GM19468 (cell line): ENCODE measurements around the gene DLST.
A peak's percentile ranks its signal among the peaks of the same experiment; 100 is the strongest.

Experiments used
- ATAC-seq: cut with Tn5 transposase; IDR thresholded peaks from one replicate; pipeline ENCODE4 v1.9.1; 2021; ENCODE audit warnings: mild to moderate bottlenecking, moderate library complexity, moderate number of reproducible peaks; ENCODE audit not compliant: unreplicated experiment; ENCODE audit errors: extremely low read depth

Gene DLST

GRCh38 chr14:74891870-74892269 is 10.2 kb downstream of the DLST start:
- no peak for ATAC-seq

- ATAC-seq = no peak
Measured at GRCh38 chr14:74892745-74893144, 11.0 kb downstream of the DLST start.

- ATAC-seq = peak; percentile 38
Measured at GRCh38 chr14:74893614-74894091, 11.9 kb downstream of the DLST start.

- ATAC-seq = no peak
Measured at GRCh38 chr14:74896400-74896799, 14.7 kb downstream of the DLST start.

GRCh38 chr14:74897642-74898041 is 15.9 kb downstream of the DLST start:
- no peak for ATAC-seq

- ATAC-seq = no peak
Measured at GRCh38 chr14:74898083-74898482, 16.4 kb downstream of the DLST start.

GRCh38 chr14:74898694-74899093 is 17.0 kb downstream of the DLST start:
- no peak for ATAC-seq

GRCh38 chr14:74902941-74903705 is 21.4 kb downstream of the DLST start:
- ATAC-seq = no peak

GRCh38 chr14:74904635-74905503 is 23.2 kb downstream of the DLST start:
- ATAC-seq = no peak

- no peak for ATAC-seq
Measured at GRCh38 chr14:74905595-74906142, 24.0 kb downstream of the DLST start.

GRCh38 chr14:74906925-74907521 is 25.3 kb downstream of the DLST start:
- ATAC-seq = no peak

- ATAC-seq = no peak
Measured at GRCh38 chr14:74907744-74908143, 26.0 kb downstream of the DLST start.

GRCh38 chr14:74908861-74909341 is 27.2 kb downstream of the DLST start:
- no peak for ATAC-seq

- no peak for ATAC-seq
Measured at GRCh38 chr14:74909501-74909900, 27.8 kb downstream of the DLST start.

GRCh38 chr14:74909911-74910310 is 28.2 kb downstream of the DLST start:
- no peak for ATAC-seq

- no peak for ATAC-seq
Measured at GRCh38 chr14:74910556-74910955, 28.8 kb downstream of the DLST start.

- no peak for ATAC-seq
Measured at GRCh38 chr14:74911221-74911620, 29.5 kb downstream of the DLST start.

- no peak for ATAC-seq
Measured at GRCh38 chr14:74911704-74912103, 30.0 kb downstream of the DLST start.

GRCh38 chr14:74912111-74912510 is 30.4 kb downstream of the DLST start:
- ATAC-seq = no peak

- no peak for ATAC-seq
Measured at GRCh38 chr14:74912801-74913200, 31.1 kb downstream of the DLST start.
